K562 (cell line): ENCODE data around the gene ARHGEF40. TPM values are rescaled to one million over a fixed set of nuclear protein-coding genes. Genes with fewer than 3 reads are reported as not detected.

Experiments used
- ARHGAP35 ChIP-seq: fragments of 450-650 bp; IDR thresholded peaks from 2 replicates; pipeline ENCODE4 v1.6.1; 2018; ENCODE audit not compliant: partially characterized antibody
- ATF4 ChIP-seq: fragments of 450-650 bp; formaldehyde crosslinking; IDR thresholded peaks from 2 replicates; pipeline ENCODE4 v1.4.0; 2022; ENCODE audit warnings: mild to moderate bottlenecking, moderate library complexity
- CBFA2T2 ChIP-seq: fragments of 450-650 bp; conservative IDR thresholded peaks from 2 replicates; pipeline ENCODE4 v1.6.1; 2017; ENCODE audit warnings: mild to moderate bottlenecking
- CTBP1 ChIP-seq: fragments of 450-650 bp; IDR thresholded peaks from 2 replicates; pipeline ENCODE4 v1.6.1; 2016; ENCODE audit warnings: borderline replicate concordance
- ELF1 ChIP-seq: fragments of 200-800 bp; sonication (Bioruptor generic); IDR thresholded peaks from 2 replicates; pipeline ENCODE4 v1.6.1; 2016; ENCODE audit warnings: missing genetic modification characterization, missing compliant biosample characterization
- ESRRB ChIP-seq: fragments of 250-450 bp; sonication (Bioruptor Pico); IDR thresholded peaks from 2 replicates; pipeline ENCODE4 v1.5.0; 2020; ENCODE audit warnings: mild to moderate bottlenecking, moderate library complexity, borderline replicate concordance
- HDAC1 ChIP-seq, 2 experiments: fragments of 450-650 bp; IDR thresholded peaks; 2 replicates each; pipeline ENCODE4 v1.6.1; 2016 to 2017; ENCODE audit warnings: inconsistent platforms in 1 of 2, mild to moderate bottlenecking in 1 of 2, moderate library complexity in 1 of 2
- KLF16 ChIP-seq: IDR thresholded peaks from 2 replicates; pipeline ENCODE4 v1.6.1; 2016; ENCODE audit warnings: antibody characterized with exemption
- MAFF ChIP-seq: IDR thresholded peaks from 2 replicates; pipeline ENCODE4 v1.6.1; 2012; ENCODE audit warnings: low read length, improper control_type of control experiment
- NONO ChIP-seq, 2 experiments: fragments of 200-400 bp in 1 of 2; fragments of 450-650 bp in 1 of 2; formaldehyde crosslinking in 1 of 2; IDR thresholded peaks; 2 replicates each; pipeline ENCODE4 v1.6.1; 2017; ENCODE audit warnings: low read depth in 2 of 2, mild to moderate bottlenecking in 2 of 2, moderate library complexity in 2 of 2, low read length in 1 of 2
- NR1H2 ChIP-seq: sonication (generic); formaldehyde crosslinking; IDR thresholded peaks from 2 replicates; pipeline ENCODE4 v1.4.0; 2020; ENCODE audit warnings: mild to moderate bottlenecking, missing genetic modification reagents
- RBM34 ChIP-seq: fragments of 200-400 bp; formaldehyde crosslinking; IDR thresholded peaks from 2 replicates; pipeline ENCODE4 v1.6.1; 2018; ENCODE audit warnings: low read length, borderline replicate concordance; ENCODE audit not compliant: insufficient read depth
- SLC30A9 ChIP-seq: fragments of 250-450 bp; sonication (Bioruptor Pico); IDR thresholded peaks from 2 replicates; pipeline ENCODE4 v1.8.0; 2022; ENCODE audit warnings: mild to moderate bottlenecking, moderate library complexity
- SMAD1 ChIP-seq: fragments of 150-350 bp; IDR thresholded peaks from 2 replicates; pipeline ENCODE4 v1.6.1; 2014; ENCODE audit warnings: low read length, low read depth; ENCODE audit not compliant: partially characterized antibody
- SMAD3 ChIP-seq: fragments of 450-650 bp; formaldehyde crosslinking; conservative IDR thresholded peaks from 2 replicates; pipeline ENCODE4 v1.4.0; 2020; ENCODE audit warnings: mild to moderate bottlenecking
- SP1 ChIP-seq: sonication (generic); formaldehyde crosslinking; IDR thresholded peaks from 2 replicates; pipeline ENCODE4 v1.8.1; 2022; ENCODE audit warnings: mild to moderate bottlenecking, missing genetic modification reagents
- THRA ChIP-seq: fragments of 450-650 bp; IDR thresholded peaks from 2 replicates; pipeline ENCODE4 v1.6.1; 2017; ENCODE audit warnings: mild to moderate bottlenecking, moderate library complexity
- TOE1 ChIP-seq, 2 experiments: fragments of 450-650 bp in 1 of 2; sonication (generic) in 1 of 2; formaldehyde crosslinking in 1 of 2; IDR thresholded peaks; 2 replicates each; pipeline versions ENCODE4 v1.7.1 to v1.8.0; 2016 to 2022; ENCODE audit warnings: borderline replicate concordance in 2 of 2, mild to moderate bottlenecking in 2 of 2, antibody characterized with exemption in 1 of 2, inconsistent platforms in 1 of 2, low read depth in 1 of 2, missing genetic modification reagents in 1 of 2, moderate library complexity in 1 of 2
- ZNF57 ChIP-seq: fragments of 450-650 bp; formaldehyde crosslinking; IDR thresholded peaks from 2 replicates; pipeline ENCODE4 v1.4.0; 2020; ENCODE audit warnings: mild to moderate bottlenecking, moderate library complexity
- polyA plus RNA-seq, 8 experiments: library from polyadenylated mRNA; depleted of rRNA in 4 of 8; stranded (reverse) in 5 of 8; unstranded in 3 of 8; fragments of >200 nt; fragmentation: Nextera tagmentation in 2 of 8; fragmentation: Illumina TruSeq in 1 of 8; extraction: Ambion mirVana in 2 of 8; extraction: Trizol in 1 of 8; gene quantifications; 2 replicates each; pipeline versions ENCODE4 v1.2.1 to v1.2.3, GENCODE V29; 2011 to 2014; ENCODE audit warnings: inconsistent platforms in 1 of 8, missing spikeins in 1 of 8
- total RNA-seq, 7 experiments: library from RNA; depleted of rRNA in 6 of 7; stranded (reverse); fragments of >200 nt in 6 of 7; fragmentation: Illumina TruSeq in 2 of 7; extraction: Trizol in 2 of 7; gene quantifications; 2 replicates each; pipeline versions ENCODE4 v1.2.1 to v1.2.3, GENCODE V29; 2011 to 2021; ENCODE audit warnings: low replicate concordance in 1 of 7
- TF ChIP-seq, protein P1 (sequence below): fragments of 200-800 bp; sonication (Bioruptor generic); IDR thresholded peaks from 2 replicates; pipeline ENCODE4 v1.6.1; 2016; ENCODE audit warnings: missing genetic modification characterization, missing compliant biosample characterization

The ARHGEF40 gene
- total and polyA plus RNA-seq, 9 of the 15 experiments (the other 6 are each of a cell fraction or from before 2014, with no cell fraction given): 0.42 to 6.3 (median 3.8) TPM

GRCh38 chr14:21103710-21104447 lies 33.8 kb downstream of the ARHGEF40 start (continued):
- TF ChIP-seq, protein P1, sequence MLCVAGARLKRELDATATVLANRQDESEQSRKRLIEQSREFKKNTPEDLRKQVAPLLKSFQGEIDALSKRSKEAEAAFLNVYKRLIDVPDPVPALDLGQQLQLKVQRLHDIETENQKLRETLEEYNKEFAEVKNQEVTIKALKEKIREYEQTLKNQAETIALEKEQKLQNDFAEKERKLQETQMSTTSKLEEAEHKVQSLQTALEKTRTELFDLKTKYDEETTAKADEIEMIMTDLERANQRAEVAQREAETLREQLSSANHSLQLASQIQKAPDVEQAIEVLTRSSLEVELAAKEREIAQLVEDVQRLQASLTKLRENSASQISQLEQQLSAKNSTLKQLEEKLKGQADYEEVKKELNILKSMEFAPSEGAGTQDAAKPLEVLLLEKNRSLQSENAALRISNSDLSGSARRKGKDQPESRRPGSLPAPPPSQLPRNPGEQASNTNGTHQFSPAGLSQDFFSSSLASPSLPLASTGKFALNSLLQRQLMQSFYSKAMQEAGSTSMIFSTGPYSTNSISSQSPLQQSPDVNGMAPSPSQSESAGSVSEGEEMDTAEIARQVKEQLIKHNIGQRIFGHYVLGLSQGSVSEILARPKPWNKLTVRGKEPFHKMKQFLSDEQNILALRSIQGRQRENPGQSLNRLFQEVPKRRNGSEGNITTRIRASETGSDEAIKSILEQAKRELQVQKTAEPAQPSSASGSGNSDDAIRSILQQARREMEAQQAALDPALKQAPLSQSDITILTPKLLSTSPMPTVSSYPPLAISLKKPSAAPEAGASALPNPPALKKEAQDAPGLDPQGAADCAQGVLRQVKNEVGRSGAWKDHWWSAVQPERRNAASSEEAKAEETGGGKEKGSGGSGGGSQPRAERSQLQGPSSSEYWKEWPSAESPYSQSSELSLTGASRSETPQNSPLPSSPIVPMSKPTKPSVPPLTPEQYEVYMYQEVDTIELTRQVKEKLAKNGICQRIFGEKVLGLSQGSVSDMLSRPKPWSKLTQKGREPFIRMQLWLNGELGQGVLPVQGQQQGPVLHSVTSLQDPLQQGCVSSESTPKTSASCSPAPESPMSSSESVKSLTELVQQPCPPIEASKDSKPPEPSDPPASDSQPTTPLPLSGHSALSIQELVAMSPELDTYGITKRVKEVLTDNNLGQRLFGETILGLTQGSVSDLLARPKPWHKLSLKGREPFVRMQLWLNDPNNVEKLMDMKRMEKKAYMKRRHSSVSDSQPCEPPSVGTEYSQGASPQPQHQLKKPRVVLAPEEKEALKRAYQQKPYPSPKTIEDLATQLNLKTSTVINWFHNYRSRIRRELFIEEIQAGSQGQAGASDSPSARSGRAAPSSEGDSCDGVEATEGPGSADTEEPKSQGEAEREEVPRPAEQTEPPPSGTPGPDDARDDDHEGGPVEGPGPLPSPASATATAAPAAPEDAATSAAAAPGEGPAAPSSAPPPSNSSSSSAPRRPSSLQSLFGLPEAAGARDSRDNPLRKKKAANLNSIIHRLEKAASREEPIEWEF (CRISPR knock-in tag): no peak
- TF ChIP-seq ARHGAP35 (peak; percentile 90), NR1H2 (CRISPR knock-in tag) (peak; percentile 94), CTBP1 (peak; percentile 68; the same call in 1 of the 2 replicates), SLC30A9 (no peak), CBFA2T2 (peak; percentile 36; the same call in 1 of the 2 replicates), ELF1 (peak; percentile 64; the same call in 1 of the 2 replicates), NONO (IDR thresholded peaks at IDR 0.05; ENCODE audit: low read depth in 2 of 2, low read length in 1 of 2) (peak in 1 of 2 experiments; percentile 100; a peak in 2 of 4 replicates), KLF16 (no peak), ZNF57 (no peak), RBM34 (no peak), SMAD1 (no peak), ESRRB (CRISPR knock-in tag) (no peak), HDAC1 (IDR thresholded peaks at IDR 0.05) (peak in 1 of 2 experiments; percentile 31; a peak in 1 of 4 replicates), MAFF (peak; percentile 42; the same call in 1 of the 2 replicates), SMAD3 (CRISPR knock-in tag) (no peak), TOE1 (IDR thresholded peaks at IDR 0.05; ENCODE audit: borderline replicate concordance) (peak; percentile 99), TOE1 (CRISPR knock-in tag; IDR thresholded peaks at IDR 0.05; ENCODE audit: borderline replicate concordance, low read depth) (no peak), THRA (no peak), ATF4 (CRISPR knock-in tag) (no peak), SP1 (CRISPR knock-in tag) (peak; percentile 79; the same call in 1 of the 2 replicates)
